ENCODE measurements around the gene CD209.
A peak's percentile ranks its signal among the peaks of the same experiment; 100 is the strongest.
"Not testable (repeated sequence)": the region's sequence is repeated elsewhere in the genome, so short reads cannot be mapped to it uniquely, and the experiment has no call there.

CD209 gene

GRCh38 chr19:7746903-7747884 lies at the start of gene CD209:
CD209 (minus strand) TSS chr19:7747534; CDS start chr19:7747511, 23 bp downstream.
- DNase-seq = no peak

GRCh38 chr19:7795555-7796161 lies 48.3 kb upstream of the CD209 start:
- intact Hi-C loops (cut with DNase I) = loop anchor here (10.0 kb wide), 1 partner anchor 231 kb away; no protein-coding TSS in a partner anchor
- no peak for DNase-seq

More at GRCh38 chr19:7746903-7747884, at the start of gene CD209:
- intact Hi-C loops (cut with DNase I) = no loop called here

GRCh38 chr19:7793493-7793892 lies 46.2 kb upstream of the CD209 start:
- no peak for DNase-seq
- intact Hi-C loops (cut with DNase I) = loop anchor here (10.0 kb wide), 1 partner anchor 229 kb away; no protein-coding TSS in a partner anchor

- intact Hi-C loops (cut with DNase I) = loop anchor here (10.0 kb wide), 1 partner anchor 228 kb away; no protein-coding TSS in a partner anchor
- DNase-seq = not testable (repeated sequence)
Measured at GRCh38 chr19:7792701-7793100, 45.4 kb upstream of the CD209 start.

- intact Hi-C loops (cut with DNase I) = loop anchor here (10.0 kb wide), 1 partner anchor 227 kb away; no protein-coding TSS in a partner anchor
- no peak for DNase-seq
Measured at GRCh38 chr19:7792281-7792680, 44.9 kb upstream of the CD209 start.

- intact Hi-C loops (cut with DNase I) = loop anchor here (10.0 kb wide), 1 partner anchor 226 kb away; no protein-coding TSS in a partner anchor
- no peak for DNase-seq
Measured at GRCh38 chr19:7790416-7790815, 43.1 kb upstream of the CD209 start.

GRCh38 chr19:7789447-7789846 lies 42.1 kb upstream of the CD209 start:
- intact Hi-C loops (cut with DNase I) = no loop called here
- DNase-seq = no peak

- no peak for DNase-seq
- intact Hi-C loops (cut with DNase I) = no loop called here
Measured at GRCh38 chr19:7788933-7789323, 41.6 kb upstream of the CD209 start.

GRCh38 chr19:7788178-7788932 lies 41.0 kb upstream of the CD209 start:
- DNase-seq = peak in 15 of 42 donors; percentile 3 to 57 (median 22)
- intact Hi-C loops (cut with DNase I) = no loop called here

- intact Hi-C loops (cut with DNase I) = no loop called here
- DNase-seq = no peak
Measured at GRCh38 chr19:7787602-7788177, 40.4 kb upstream of the CD209 start.

GRCh38 chr19:7787141-7787540 lies 39.8 kb upstream of the CD209 start:
- DNase-seq = no peak
- intact Hi-C loops (cut with DNase I) = no loop called here

GRCh38 chr19:7784856-7785255 lies 37.5 kb upstream of the CD209 start:
- no peak for DNase-seq
- intact Hi-C loops (cut with DNase I) = no loop called here

- peak in 2 of 42 donors; percentile 21 to 53 for DNase-seq
- intact Hi-C loops (cut with DNase I) = no loop called here
Measured at GRCh38 chr19:7783991-7784423, 36.7 kb upstream of the CD209 start.

- no peak for DNase-seq
- intact Hi-C loops (cut with DNase I) = no loop called here
Measured at GRCh38 chr19:7781157-7781556, 33.8 kb upstream of the CD209 start.

- DNase-seq = no peak
- intact Hi-C loops (cut with DNase I) = no loop called here
Measured at GRCh38 chr19:7779631-7780486, 32.5 kb upstream of the CD209 start.

- no peak for DNase-seq
- intact Hi-C loops (cut with DNase I) = no loop called here
Measured at GRCh38 chr19:7778081-7778480, 30.7 kb upstream of the CD209 start.

- no peak for DNase-seq
- intact Hi-C loops (cut with DNase I) = no loop called here
Measured at GRCh38 chr19:7775761-7776160, 28.4 kb upstream of the CD209 start.

GRCh38 chr19:7773841-7774240 lies 26.5 kb upstream of the CD209 start:
- intact Hi-C loops (cut with DNase I) = no loop called here

More at GRCh38 chr19:7773841-7774240, 26.5 kb upstream of the CD209 start:
- DNase-seq = no peak
